Fibroblast of peridontal ligament (primary cell): ENCODE results near the gene POLR2H.

Experiments used
- DNase-seq: peaks from one replicate; pipeline ENCODE4 v3.0.0-alpha.2; 2010; ENCODE audit errors: extremely low read depth

The POLR2H gene

DNA sequence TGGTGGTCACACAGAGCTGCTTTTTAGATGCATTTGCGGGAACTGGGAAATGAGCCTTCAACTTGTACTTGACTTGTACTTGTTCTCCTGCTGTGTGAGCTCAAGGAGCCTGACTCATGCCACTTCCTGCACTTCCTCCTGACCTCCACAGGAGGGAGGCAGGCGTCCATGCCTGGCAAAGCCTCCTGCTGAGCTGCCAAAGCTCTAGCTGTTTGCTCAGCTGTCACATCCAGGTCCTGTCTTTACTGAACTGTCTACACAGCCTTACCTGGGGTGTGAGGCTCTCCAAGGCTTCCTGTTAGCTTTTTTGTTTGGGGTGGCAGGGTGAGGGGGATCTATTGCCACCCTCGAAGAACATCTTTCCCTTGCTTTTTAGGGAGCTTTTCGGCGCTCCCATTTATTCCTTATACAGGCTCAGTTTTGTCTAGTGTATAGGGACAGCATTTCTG is 10.1 kb downstream of the POLR2H start:
- DNase-seq = peak; percentile 89

DNA sequence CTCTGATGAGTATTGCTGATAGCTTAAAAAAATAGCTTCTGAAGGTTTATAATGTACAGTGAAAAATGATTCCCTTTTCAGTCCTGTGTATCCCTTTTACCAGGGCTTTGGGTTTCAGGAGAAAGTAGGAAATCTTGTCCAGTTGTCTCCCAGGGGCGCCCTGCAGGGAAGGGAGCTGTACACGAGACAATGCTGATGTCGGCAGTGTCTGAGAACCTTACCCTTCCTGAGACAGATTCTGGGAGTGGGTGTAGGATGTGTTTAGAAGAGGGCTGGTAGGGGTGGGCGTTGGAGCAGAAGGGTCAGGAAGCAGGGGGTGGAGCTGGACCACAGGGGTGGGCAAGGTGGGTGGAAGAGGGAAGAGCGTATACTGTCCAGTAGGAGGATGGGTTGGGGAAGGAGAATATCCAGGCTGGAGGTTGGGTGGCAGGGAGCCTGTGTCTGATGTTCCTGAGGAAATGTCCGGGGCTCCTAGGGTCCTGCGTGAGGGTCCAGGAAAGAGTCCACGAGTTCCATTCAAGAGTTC is 10.8 kb downstream of the POLR2H start:
- no peak for DNase-seq

DNA sequence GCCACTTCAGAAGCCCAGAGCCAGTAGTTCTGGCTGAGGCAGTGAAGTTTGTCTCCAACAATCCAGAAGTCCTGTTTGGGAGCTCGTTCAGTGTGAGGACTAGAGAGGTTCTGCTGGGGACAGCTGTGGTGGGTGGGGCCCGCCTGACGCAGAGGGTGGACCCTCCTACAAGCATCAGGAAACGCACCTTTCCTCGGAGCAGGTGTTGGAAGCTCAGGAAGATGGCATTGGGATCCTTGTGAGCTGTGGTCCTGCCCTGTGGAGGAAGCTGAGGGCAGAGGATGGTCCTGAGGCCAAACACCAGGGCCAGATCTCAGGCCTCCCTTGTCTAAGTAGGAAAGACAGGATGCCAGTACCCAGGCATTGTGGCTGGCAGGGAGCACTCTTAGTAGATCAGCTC is 11.4 kb downstream of the POLR2H start:
- no peak for DNase-seq

DNA sequence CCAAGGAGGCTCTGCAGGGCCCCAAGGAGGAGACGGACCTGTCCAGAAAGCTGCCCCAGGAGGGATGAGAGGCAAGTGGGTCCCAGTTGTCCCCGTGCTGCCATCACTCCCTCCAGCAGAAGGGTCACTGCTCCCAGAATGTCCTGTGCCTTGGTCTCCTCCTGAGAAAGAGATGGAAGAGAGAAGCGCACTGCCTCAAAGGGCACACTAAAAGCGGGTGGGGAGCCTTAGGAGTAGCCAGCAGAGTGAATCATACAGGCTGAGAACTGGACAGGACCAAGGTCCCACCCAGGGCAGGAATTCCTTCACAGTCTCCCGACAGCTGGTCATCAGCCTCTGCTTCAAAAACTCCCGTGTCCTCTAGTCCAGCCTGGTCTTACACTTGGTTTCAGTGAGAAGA is 11.9 kb downstream of the POLR2H start:
- DNase-seq = peak; percentile 45

DNA sequence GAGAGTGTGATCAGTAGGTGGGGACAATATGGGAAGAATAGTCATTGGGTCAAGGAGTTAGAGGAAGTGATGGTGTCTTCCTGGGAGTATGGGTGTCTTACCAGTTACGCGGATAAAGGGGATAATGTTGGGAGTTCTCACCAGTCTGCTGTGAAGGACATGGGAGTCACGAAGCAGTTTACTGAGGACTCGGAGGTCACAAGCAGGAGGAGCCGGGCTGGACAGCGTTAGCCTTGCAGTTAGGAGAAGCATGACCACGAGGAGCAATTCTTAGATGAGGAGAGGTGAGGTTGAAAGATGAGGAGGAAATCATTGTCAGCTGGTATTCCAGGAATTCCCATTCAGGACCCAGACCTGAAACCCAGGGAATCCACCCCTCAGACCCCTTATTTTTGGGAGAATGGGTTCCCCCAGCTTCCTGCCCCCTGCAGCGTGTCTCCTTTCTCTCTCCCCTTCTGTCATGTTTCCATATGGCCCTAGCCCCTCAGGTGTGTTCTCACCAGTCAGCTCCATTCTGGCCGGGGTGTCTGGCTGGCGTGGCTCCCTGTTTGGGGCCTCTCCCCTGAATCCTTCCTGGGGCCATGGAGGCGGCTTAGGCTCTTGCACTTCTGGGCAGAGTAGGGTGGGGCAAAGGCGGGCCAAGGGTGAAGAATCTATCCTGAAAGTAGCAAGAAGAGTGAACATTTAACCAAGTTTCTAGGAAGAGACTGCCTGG is 14.4 kb downstream of the POLR2H start:
- DNase-seq = no peak

DNA sequence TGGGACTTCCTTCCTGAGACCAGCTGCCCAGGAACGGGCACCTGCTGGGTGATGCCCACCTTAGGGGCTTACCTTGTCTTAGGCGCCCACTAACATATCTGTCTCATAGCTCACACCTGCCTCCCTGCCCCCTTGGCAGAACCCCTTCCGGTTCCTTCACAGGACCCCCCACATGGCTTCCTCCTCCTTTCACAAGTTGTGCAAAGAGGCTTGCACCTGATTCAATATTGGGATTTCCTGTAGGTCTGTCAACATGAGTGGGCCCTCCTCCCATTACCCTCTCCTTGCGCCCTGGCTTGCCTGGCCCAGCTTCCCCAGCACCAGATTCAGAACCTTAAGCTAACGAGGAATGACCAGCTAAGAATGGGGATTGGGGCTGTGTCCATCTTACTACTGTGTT is 15.9 kb downstream of the POLR2H start:
- no peak for DNase-seq

DNA sequence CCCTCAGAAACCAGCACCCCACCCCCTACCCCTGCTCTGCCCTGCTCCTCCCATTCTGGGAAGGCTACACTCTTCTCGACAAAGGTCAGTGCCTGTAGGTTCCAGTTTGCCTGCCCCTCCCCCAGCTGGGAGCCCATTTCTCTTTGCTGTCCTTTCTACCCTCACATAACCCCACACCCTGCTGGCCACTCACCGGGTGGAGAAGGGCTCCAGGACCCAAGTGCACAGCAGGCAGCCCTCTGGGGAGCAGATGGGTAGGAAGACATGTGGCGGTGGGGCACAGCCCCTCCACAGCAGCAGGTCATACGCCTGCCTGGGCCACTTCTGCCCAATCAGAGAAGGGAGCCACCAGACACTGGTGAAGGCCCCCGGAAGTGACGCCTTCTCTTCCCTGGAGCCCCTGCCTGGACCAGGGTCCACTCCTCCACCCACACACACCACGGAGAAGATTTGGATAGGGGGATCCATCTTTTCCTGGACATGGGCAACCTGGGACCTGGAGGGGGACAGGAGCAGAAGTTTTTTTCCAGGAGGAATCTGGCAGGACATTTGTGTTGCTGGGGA is 16.5 kb downstream of the POLR2H start, which contains the start of gene THPO:
Gene THPO (minus strand): TSS at position 326 of the 564 bp plus-strand sequence. CDS start 1,948 bp downstream, outside the sequence.
- DNase-seq = no peak

DNA sequence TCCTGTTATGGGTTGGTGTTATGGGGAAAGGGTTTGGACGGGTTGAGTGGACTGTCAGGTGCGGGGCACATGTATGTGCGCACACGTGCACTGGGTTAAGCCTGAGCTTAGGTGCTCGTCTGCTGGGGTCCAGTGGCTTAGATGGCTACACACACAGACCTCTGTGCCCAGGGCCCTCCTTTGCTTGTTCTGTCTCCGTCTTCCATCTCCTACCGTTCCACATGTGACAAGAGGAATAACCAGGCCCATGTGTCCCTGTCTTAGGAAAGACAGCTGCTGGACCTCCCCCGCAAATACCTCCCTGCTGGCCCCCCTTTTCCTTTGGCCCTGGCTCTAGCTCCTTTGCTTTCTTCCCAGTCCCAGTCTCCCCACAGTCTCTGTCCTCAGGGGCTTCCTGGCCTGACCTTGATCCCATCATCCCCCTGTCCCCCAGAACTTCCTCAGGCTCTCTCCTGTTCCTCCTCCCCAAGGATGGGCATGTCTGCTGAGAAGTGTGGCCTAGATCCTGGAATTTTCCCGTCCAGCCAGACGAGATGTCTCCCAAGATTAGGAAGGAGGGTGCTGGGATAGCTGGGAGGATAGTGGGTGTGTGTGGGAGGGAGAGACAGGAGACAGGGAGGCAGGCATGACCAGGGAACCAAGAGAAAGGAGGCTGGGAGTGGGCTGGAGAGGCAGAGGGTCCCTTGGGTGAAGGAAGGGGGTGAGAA is 17.3 kb downstream of the POLR2H start:
- no peak for DNase-seq

DNA sequence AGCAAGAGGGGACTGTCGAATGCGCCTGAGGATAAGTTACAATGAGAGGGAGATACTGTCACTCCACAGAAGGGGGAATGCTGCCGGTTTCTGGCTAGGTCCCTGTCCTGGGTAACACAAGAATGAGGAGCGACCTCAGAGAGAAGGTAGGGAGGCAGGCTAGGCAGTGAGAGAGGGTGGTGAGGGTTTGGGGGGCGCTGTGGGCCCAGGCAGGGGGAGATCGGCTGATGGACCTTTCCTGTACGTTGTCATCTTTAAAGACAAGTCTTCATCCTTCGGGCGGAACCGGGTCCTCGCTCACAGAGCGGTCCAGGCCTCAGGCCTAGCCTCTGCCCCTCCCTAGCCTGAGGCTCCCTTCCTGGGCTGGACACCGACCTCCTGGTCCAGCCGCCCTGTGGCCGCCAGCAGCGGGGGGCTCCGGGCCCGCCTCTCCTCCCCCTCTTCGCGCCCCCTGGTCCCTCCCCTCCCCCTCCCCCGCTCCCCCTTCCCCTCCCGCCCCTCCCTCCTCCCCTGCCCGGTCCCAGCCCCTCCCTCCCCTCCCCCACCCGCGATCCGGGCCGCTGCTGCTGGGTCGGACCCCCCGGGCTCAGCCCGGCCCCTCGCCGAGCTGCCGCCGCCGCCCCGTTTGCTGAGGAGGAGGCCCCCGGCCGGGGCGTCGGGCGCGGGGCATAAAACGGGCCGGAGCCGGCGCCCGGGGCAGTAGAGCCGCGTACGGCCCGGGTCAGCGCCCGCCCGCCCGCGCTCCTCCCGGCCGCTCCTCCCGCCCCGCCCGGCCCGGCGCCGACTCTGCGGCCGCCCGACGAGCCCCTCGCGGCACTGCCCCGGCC is 18.1 kb downstream of the POLR2H start, which contains the start of gene CHRD:
Gene CHRD (plus strand): TSS at position 697 of the 827 bp plus-strand sequence. CDS start 265 bp downstream, outside the sequence.
- no peak for DNase-seq

DNA sequence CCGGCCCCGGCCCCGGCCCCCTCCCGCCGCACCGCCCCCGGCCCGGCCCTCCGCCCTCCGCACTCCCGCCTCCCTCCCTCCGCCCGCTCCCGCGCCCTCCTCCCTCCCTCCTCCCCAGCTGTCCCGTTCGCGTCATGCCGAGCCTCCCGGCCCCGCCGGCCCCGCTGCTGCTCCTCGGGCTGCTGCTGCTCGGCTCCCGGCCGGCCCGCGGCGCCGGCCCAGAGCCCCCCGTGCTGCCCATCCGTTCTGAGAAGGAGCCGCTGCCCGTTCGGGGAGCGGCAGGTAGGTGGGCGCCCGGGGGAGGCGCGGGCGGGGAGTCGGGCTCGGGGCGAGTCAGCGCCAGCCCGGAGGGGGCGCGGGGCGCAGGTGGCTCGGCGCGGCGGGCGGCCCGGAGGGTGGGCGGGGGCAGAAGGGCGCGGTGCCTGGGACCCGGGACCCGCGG is 18.7 kb downstream of the POLR2H start:
- DNase-seq = peak; percentile 19

DNA sequence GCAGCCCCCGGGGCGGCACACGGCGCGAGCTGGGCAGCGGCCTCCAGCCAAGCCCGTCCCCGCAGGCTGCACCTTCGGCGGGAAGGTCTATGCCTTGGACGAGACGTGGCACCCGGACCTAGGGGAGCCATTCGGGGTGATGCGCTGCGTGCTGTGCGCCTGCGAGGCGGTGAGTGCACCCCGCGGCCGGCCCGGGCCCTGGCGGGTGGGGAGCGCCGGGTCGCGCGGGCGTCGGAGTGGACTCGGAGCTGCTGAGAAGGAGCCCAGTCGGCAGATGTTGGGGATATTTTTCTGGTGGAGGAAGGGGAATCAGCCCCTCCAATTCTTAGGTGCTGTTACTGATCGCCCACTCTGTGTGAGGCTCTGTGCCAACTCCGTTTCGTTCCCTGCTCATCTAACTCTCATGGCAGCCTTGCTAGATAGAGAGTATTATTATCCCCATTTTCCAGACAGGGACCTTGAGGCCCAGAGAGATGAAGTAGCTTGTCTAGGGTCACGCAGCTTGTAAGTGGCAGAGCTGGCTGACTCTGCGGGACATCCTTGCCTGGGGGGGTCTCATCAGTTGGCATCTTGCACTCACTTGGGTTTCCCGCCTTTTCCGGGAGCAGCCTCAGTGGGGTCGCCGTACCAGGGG is 19.2 kb downstream of the POLR2H start:
- DNase-seq = no peak

DNA sequence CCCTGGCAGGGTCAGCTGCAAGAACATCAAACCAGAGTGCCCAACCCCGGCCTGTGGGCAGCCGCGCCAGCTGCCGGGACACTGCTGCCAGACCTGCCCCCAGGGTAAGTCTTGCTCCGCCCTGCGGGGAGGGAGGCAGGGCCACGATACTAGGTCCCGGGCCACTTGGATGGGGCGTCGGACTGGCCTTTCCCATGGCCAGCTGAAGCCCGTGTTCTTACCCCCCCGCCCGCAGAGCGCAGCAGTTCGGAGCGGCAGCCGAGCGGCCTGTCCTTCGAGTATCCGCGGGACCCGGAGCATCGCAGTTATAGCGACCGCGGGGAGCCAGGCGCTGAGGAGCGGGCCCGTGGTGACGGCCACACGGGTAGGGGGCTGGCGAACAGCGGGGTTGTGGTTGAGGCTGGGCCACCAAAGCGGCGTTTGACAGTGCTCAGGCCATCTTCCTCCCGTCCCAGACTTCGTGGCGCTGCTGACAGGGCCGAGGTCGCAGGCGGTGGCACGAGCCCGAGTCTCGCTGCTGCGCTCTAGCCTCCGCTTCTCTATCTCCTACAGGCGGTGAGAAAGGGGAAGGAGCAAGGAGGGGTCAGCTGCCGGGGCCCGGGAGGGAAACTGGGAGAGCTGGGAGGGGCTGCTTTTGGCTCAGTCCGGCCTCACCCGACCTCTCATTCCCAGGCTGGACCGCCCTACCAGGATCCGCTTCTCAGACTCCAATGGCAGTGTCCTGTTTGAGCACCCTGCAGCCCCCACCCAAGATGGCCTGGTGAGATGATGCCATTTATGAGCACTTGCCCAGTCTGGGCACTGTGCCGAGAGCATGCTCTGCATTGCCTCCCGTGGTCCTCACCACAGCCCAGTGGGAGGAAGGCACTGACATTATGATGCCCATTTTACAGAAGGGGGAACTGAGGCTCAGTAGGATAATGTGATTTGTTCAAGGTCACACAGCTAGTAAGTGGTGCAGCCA is 20.0 kb downstream of the POLR2H start:
- DNase-seq = no peak

DNA sequence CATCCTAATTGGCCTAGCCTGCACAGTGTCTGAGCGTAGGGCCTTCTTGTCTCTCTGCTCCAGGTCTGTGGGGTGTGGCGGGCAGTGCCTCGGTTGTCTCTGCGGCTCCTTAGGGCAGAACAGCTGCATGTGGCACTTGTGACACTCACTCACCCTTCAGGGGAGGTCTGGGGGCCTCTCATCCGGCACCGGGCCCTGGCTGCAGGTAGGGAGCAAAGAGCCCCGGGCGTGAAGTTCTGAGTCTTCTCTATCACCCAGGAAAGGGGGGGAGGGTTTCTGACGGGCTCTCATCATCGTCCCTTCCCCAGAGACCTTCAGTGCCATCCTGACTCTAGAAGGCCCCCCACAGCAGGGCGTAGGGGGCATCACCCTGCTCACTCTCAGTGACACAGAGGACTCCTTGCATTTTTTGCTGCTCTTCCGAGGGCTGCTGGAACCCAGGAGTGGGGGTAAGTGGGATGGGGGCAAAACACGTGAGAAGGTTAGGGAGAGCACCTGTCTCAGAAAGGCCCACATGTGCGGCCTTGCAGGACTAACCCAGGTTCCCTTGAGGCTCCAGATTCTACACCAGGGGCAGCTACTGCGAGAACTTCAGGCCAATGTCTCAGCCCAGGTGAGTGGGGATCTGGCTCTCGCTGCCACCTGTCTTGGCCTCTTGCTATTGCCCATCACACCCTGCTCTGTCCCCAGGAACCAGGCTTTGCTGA is 21.0 kb downstream of the POLR2H start:
- DNase-seq = no peak

DNA sequence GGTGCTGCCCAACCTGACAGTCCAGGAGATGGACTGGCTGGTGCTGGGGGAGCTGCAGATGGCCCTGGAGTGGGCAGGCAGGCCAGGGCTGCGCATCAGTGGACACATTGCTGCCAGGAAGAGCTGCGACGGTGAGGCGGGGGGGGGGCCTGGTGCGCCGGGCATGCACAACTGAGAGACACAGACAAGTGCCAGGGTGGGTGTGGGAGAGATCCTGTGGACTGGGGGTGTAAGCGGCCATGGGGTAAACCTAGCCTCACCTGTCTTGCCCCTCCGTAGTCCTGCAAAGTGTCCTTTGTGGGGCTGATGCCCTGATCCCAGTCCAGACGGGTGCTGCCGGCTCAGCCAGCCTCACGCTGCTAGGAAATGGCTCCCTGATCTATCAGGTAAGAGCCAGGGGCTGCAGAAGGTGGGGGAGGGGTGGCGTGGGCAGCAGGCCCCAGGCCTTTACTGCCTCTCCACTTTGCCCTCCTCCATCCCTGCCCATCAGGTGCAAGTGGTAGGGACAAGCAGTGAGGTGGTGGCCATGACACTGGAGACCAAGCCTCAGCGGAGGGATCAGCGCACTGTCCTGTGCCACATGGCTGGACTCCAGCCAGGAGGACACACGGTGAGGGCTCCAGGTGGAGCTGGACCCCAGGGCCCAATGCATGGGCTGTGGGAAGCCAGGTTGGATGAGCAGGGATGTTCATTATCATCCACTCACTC is 21.7 kb downstream of the POLR2H start:
- no peak for DNase-seq

DNA sequence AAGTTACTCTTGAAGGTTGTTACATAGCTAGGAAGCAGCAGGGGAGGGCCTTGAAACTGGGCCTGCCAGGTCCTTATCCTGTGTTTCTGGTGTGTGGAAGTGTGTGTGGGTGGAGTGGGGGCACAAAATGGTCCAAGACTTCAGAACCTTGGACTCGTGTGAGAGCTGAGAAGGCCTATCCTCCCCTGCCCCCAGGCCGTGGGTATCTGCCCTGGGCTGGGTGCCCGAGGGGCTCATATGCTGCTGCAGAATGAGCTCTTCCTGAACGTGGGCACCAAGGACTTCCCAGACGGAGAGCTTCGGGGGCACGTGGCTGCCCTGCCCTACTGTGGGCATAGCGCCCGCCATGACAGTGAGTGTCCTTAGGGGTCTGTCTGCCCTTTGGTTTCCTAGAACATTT is 22.8 kb downstream of the POLR2H start:
- DNase-seq = no peak

DNA sequence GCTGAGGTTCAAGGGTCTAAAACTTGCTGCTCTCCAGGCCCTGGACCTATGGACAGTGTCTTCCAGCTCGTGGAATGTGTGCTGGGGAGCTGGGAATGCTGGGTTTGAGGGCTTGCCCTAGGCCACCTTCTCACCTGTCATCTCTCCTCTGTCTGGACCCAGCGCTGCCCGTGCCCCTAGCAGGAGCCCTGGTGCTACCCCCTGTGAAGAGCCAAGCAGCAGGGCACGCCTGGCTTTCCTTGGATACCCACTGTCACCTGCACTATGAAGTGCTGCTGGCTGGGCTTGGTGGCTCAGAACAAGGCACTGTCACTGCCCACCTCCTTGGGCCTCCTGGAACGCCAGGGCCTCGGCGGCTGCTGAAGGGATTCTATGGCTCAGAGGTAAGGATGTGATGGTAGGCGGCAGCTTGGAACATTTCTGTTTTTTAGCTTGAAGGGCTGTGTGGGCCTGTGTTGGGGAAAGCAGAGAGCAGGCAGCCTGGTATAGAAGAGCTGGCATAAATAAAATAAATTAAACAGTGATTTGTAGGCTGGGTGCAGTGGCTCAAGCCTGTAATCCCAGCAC is 23.4 kb downstream of the POLR2H start:
- DNase-seq = no peak

DNA sequence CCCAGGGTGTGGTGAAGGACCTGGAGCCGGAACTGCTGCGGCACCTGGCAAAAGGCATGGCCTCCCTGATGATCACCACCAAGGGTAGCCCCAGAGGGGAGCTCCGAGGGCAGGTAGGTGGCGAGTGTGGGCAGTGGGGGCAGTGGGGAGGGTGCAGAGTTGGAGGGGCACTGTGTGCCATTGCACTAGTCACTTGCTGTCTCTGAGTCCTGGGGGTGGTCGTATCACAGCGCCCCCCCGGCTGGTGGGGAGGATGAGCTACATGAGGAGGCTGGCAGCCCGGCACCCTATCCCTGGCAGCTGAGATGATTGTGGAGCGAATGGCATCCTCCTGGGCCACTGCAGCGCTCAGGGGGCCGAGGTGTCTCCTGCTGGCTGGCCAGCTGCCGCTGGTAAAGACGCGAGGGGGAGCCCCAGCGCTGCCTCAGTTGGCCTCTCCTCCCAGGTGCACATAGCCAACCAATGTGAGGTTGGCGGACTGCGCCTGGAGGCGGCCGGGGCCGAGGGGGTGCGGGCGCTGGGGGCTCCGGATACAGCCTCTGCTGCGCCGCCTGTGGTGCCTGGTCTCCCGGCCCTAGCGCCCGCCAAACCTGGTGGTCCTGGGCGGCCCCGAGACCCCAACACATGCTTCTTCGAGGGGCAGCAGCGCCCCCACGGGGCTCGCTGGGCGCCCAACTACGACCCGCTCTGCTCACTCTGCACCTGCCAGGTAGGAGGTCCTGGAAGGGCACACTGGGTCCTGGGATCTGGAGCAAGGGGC is 24.7 kb downstream of the POLR2H start:
- DNase-seq = no peak
